Stimulated activated CD4-positive, alpha-beta T cell treated with anti-CD3 and anti-CD28 coated beads, TNF-alpha, amount 100 ng/mL, for 24 hours (primary cell): ENCODE results near the gene PPFIBP1.

Experiments
- DNase-seq, 3 experiments: peaks; one replicate each; pipeline ENCODE4 v3.0.0-alpha.2; 2020; ENCODE audit warnings: low read depth in 3 of 3

The PPFIBP1 gene

DNA sequence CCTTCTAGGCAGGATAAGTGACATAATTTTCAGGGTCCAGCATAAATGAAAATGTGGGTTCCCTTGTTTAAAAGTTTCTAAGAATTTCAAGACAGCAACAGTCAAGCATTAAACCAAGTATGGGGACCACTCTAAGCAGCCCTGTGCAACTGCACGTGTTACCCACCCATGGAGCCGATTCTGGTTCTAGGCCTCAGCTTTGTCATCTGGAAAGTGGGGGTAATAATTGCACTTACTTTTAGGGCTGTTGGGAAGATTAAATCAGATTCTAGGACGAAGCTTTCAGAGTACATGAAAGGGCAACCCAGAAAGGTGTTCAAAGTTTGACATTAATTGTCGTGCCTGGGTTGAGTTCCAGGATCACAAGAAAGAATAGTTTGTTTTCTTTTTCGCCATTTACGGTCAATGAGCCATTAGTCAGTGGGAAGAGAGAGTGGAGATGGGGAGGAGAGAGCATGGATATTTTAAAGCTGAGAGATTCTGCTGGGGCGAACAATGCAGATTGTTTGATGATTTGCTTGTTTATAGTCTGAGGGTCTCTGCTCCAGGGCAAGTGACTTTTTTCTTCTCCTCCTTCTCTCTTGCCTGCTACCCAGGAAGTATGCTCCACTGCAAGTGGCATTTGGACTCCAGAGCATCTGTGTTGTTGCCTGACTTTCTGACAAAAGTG, 10.7 kb upstream of the PPFIBP1 start:
- DNase-seq, result no peak

DNA sequence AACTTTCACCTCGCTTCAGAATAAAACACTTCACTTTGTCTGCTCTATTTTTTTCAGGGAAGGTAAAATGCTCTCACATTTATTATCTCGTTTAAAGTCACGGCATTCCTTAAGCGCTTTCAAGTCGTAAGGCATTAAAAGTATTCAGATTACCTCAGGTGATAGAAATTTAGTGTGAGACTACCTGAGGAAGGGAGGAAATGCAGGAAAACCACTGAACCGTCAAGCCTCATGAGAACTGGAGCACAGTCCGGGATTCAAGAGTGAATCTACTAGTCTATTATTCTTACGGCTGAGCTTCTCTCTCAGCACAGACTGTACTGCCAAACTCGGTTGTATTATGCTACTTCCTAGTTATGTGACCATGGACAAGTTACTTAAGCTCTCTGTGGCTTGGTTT, 8.3 kb upstream of the PPFIBP1 start:
- no peak for DNase-seq

DNA sequence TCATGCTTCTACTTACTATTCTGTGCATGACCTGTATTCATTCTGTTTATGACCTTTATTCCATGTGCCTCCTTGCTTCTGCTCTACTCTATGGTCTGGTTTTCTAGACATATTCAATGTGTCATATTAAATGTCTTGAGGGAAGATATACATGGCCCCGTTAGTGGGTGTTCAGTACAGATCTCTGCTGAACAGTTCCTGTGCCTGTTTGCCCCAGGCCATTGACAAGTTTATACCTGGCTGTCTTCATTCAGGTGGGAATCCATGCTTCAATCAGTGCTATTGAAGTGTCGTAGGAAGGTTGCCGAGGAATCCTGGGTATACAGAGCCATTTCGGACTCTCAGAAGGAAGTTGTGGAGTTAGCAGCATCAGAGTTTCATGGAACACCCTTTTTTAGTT, 7.4 kb upstream of the PPFIBP1 start:
- no peak for DNase-seq

DNA sequence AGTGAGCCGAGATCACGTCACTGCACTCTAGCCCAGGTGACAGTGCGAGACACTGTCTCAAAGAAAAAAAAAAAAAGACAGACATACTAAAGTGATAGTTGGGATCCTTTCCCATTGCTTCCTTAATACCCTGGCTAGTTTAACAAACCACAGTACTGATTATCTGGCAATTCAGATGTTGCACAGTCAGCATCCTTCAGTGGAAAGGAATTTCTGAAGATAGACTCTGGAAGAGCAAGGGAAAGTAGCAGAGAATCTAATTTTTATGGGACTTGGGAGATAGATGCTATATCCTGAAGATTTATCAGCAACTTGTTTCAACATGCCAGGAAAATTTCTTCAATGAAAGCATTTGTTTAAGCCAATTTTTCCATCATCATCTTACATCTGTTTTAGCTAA, 6.5 kb upstream of the PPFIBP1 start:
- DNase-seq, result no peak

DNA sequence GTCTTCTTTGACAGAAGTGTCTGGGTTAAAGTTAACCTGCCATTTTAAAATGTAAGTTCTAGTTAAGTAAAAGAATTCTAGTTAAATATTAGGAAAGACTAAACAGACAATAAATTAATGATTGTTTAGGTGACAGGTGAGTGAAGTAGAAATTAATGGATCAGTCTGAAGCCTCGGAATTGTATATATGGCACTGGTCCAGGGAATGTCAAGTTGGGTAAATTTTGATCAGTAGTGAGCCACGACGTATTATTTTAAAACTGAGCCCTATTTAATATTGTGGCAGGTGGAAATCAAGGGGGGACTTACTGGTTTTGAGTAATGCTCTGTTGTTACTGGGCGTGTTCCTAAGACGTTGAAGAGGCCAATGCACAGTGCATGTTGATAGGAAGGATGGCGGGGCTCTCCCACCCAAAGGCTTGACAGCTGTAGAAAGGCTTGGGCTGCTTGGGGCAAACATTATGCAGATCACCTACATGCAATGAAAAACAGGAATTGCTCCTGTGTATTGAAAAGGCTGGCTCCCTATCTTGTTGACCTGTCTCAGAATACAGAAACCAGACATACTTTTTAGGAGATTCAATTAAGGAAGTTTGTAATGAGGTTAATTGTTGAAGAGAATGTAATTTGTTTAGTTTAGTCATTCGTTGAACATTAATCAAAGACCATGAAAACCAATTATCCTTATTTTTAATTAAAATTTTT, 5.9 kb upstream of the PPFIBP1 start:
- no peak for DNase-seq

DNA sequence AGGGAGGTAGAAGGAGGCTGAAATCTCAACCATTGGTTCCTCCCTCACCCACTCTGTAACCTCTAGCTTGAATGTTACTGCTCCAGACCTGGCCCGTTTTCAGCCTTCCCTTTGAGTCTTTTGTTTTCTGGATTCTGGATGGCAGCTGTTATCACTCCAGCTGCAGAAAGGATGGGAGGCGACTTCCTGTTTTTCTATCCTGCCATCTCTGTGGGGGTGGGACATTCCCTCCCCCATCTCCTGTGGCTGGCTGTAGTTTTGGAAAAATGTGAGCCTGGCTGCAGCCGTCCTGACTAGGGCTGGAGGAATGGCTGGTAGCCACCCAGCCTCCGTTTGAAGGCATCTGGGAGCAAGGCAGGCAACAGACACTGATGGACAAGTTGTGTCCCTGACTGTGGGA, 2.9 kb upstream of the PPFIBP1 start:
- DNase-seq, result no peak

DNA sequence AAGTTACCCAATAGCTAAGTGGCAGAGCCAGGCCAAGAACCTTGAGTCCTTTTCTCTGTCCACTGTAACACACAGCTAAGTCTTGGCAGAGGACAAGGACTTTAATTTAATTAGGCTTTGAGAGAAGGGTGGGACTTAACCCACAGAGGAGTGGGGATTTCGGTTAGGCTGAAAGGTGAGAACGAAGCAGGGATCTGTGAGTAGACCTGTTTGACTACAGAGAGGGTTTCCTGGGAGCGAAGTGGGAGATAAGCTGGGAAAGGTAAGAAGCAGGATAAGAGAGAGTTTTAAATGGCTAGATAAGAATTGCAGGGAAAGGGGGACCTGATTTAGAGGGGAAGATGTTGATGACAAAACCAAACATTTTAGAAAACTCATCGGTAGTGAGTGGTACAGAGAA, 2.0 kb upstream of the PPFIBP1 start:
- no peak for DNase-seq

DNA sequence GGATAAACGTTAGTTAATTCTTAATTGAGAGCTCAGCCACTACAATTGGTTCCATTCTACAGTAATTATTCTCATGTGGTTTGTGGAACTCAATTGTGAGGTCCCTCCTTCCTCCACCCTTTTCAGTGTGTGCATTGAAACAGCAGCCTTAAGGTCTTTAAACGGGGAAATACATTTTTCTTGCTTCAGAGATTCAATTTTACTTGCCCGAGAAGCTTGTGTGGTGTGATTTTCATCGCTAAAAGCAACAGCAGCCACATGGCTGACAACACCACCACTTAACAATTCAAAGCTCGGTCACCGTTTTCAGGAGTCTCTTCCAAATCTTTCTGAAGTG, 733 bp upstream of the PPFIBP1 start:
- no peak for DNase-seq

DNA sequence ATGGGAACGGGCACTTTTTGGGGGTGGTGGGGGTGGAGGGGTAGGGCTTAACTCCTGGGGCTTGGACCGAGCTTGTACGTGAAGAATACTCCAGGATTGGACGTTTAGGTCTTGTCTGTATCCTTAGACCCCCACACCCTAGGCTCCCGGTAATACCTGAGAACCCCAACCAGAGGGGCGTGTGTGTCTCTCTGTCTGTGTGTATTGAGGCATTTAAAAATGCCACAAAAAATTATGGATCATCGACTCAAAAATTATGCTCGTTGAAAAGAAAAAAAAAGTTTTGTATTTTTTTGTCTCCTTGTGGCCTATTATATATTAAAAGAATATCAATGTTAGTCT, 459 bp downstream of the PPFIBP1 start:
- no peak for DNase-seq

DNA sequence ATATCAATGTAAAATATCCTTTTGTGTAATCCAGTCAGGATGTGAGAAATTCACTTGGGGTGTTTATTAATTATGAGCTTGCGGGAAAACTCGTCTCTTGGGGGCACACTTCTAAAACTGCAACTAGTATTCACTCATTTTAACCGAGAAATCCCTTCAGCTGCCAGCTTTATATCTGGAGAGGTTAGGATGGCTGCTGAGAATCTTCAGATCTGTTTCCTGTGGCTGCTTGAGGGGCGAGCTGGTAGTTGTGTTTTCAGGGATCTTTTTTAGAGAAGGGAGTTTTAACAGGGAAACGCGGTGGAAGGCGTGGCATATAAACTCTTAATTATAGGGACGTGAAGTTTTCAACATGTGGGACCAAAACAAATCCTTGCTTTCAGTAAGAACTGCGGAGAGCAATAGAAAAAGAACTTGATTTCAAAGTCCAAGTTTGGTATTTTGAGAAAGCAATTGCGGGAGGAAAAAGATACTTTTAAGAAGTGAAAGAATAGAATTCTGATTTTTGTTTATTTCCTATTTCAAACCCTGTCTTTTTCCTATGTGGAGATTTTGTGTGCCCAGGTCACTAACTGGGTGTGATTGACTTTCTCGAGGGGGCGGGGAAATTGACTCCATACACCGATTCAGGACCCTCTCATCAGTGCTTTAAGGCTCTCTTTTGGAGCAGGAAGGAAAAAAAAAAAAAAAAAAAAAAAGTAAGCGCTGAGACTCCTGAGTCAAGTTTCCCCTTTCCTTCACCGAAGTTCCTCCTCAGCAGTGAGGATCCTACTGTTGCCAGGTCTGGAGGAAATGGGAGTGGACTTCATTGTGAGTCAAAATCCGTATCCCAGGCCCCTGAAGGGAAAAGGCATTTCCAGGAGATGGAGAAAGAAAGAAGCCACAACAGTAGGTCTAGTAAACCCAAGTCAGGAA, 1.1 kb downstream of the PPFIBP1 start:
- no peak for DNase-seq

DNA sequence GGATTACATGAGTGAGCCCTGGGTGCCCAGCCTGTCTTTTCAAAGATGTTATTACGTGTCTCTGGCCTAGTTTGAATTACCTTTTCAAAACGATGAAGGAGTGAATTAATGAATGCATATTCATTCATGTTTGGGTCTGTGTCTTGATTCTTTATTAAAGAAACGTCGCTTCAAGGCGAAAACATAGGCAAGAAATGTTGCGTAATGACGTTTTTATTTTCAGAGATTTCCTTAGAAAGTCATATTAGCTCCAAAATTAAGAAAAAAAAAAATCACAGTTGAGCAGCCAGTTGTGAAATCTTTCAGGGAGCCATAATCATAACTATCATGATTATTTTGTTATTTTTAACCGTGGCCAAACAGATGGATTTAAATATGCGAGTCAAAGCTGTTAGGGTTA, 3.5 kb downstream of the PPFIBP1 start:
- no peak for DNase-seq

DNA sequence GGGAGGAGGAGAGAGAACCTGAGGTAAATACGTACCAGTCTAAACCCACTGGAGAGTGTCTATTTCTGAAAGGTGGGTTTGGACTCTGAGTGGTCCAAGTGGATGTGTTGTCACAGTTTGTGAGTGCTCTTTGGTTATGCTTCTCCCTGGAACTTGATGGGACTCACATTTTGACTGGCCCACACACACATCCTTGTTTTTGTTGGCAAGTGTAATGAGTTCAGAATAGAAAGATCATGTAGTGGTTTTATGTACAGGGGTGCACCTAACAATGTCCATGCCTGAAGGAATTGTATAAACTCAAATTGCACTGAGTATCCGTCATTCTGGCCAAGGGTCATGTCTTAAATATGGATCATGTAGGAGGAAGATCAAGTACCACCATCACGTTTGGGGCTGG, 4.8 kb downstream of the PPFIBP1 start:
- DNase-seq, result no peak

DNA sequence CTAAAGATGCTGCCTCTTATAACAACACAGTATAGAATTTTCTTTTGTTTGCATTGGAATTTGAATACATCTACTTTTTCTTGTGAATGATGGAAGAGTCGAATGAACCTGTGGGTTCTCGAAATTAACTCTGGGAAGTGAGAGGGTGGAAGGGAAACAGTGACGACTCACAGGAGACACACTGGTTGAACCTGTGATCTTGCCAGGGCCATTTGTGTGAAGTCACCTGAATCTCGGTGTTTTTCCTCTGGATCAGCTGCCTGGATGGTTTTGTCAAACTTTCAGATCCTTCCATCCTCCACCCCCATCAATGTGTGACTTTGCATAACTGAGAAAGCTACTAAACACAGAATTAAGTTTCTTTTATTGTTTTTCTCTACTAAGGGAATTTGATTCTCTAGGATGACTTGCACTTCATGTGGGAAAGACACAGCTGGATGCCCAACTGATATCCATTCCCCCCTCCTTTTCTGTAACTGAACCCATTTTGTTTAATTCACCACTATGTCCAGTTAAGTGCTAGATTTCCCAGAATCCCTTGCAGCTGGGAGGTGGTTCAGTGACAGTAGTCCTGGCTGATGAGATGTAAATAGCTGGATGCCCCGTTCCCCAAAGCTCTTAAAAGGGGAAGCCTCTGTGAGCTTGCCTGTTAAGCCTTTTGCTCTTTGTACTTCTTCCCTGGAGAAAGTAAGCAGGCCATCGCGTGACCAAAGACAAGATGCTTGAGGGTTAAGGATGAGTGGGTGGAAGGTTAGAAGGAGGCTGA, 6.3 kb downstream of the PPFIBP1 start:
- DNase-seq, result no peak

DNA sequence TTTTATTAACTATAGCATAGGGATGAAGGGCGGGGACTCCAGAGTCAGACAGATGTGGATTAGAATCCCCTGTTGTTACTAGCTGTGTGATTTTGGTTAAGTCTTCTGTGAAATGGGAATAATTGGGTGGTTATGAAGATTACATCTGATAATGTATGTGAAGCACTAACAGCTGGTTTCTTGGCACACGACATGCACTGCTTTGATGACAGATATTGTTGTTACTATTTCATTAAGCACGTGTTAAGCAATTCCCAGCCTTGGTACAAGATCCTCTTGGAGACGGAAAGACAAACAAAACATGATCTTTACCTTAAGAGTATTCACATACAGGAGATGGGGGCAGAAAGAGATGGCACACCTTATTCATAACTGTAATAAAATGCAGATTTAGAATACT, 7.9 kb downstream of the PPFIBP1 start:
- no peak for DNase-seq

DNA sequence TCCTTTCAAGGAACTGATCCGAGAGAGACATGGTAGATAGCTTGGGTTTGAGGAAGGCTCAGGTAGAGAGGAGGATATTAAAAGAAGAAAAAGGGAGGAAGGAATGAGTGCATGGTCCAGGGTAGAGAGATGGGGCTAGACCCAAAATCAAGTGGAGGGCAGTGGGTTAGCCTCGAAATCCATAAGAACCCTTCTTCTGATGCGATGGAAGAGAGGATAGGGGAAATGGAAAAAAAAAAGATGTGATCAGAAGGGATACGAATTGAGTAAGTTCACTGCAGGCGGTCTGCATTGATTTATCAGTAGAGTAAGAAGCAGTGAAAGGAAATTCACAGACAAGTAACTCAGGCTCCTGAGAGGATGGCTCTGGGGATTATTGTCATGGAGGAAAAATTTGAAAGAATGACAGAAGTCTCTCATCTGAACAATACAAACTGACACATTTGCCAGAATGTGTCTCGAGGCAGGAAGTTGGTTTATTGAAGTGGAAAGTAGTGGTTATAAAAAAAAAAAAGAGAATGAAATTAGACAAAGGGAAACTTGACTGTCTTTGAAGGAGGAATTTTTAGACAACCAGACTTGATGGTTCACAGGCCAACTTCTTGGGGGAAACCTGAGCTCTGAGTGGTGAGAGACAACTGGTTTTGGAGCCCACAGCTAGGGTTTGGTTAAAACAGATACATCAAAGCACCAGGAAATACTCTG, 10.2 kb downstream of the PPFIBP1 start:
- DNase-seq, result peak in 1 of 3 experiments; percentile 12

DNA sequence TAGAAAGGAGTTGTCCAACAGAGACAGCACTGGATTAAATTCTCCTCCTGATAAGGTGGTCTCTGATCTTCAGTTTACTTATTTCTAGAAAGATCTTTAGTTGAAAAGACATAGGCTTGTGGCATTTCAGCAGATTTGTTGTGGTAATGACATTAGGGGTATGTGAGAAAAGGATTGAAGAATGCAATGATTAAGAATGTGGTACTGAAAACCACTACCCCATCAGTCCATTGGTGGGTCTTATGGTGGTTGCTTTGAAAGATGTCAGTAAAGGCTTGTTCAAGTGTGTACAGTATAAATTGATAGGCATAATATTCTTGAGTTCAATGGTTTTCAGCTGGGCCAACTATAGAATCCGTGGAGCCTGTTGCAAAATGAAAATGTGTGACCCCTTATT, 10.8 kb downstream of the PPFIBP1 start:
- DNase-seq, result no peak

DNA sequence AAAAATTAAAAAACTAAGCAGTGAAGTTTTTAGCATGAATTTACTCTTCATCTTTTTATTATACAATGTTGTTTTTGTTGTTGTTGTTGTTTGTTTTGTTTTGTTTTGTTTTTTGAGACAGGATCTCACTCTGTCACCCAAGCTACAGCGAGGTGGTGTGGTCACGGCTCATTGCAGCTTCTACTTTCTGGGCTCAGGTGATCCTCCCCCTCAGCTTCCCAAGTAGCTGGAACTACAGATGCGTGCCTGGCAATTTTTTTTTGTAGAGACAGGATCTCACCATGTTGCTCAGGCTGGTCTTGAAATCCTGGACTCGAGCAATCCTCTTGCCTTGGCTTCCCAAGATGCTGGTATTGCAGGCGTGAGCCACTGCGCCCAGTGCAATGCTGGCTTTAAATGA, 11.3 kb downstream of the PPFIBP1 start:
- DNase-seq, result no peak

DNA sequence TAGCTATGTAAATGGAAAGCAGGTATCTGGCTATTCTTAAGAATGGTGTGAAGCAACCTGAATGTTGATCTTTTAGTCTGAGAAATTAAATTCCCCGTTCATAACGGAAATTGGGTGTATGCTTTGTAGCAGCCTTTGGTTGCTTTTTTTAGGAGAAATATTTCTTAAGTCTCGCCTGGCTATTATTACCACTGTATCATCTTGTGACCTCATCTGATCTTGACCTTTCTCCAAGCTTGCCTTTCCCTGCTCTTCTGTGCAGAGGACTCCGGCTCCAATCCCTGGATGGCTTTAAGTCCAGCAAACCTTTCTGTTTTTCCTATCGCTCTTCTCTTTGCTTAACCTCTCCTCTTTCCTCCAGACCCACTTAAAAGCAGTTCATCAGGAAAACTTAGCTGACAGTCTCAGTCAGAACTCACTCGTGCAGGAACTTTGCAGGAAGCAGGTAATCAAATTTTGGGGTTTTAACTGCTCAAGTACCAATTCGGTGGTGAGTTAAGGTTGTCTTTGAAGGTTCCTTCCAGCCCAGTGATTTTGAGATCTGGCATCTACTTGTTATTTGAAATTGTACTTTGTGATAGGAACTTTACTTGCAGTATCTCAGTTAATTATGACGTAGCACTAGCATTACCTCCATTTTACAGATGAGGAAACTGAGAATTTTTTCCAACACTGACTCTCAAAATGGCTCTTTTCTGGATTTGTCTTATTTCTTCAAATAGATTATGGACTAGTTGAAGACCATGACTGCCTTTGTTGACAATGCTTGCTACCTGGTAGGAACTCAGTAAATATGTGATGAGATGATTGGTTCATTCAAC, 14.1 kb downstream of the PPFIBP1 start:
- no peak for DNase-seq

DNA sequence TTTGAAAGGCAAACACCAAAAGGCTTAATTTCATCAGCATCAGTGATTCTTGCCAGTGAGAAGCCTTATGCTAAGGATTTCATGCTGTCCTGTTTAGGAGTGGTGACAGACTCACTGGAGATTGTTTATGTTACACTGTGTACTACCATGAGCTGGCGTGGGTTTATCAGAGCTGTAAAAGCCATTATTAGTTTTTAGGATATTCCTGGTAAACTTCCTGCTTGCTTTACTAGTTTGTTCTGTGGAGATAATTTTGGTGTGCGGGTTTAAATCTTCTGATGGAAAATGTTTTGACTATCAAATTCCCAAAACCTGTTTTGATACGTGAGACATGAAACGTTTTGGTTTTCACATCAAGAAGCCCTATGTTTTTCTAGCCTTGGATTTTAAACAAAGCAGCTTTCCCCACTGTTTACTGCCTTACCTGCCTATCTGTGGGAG, 15.2 kb downstream of the PPFIBP1 start:
- DNase-seq, result no peak

DNA sequence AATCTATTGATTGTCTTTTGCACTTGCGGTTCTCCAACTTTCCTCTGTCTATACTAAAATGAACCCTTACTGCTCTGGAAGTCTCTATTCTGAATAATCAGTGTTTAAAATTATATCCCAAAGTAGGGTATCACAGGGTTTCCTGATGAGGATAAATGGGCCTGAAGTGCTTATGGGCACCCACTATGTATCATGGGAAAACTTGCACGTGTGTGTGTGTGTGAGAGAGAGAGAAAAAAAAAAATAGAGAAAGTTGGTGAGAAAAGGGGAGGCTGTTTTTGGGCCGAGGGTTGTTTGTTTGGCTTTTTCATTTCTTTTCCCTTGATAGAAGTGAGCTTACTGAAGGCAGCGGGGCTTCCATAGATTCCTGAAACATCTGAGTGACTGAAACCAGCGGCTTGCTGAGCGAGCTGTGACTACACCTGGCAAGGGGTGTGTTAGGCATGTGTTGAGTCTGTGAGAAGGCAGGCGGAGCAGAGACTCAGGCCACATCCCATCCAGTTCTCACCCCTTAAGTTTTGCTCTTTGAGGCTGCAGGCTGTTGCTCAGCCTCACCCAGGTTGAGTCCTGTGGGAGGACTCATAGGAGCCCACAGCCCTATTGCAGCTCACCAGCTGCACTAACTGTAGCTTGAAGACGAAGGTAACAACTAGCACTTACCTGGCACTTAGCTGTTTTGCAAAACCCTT, 17.2 kb downstream of the PPFIBP1 start:
- no peak for DNase-seq
